CD4-positive, CD25-positive, alpha-beta regulatory T cell (primary cell): ENCODE measurements around the gene ADD2. TPM values are rescaled to one million over a fixed set of nuclear protein-coding genes. Genes with fewer than 3 reads are reported as not detected.

Experiments used
- ATAC-seq, 2 donors: fragments of 150-1000 bp; cut with Tn5 transposase; one replicate each; pipeline ENCODE4 v1.10.0; 2021; ENCODE audit warnings: low read depth in 2 of 2, moderate number of reproducible peaks in 2 of 2, moderate library complexity in 1 of 2
- DNase-seq, 3 donors: peaks; one replicate each; pipeline versions ENCODE4 v3.0.0 to v3.0.0-alpha.2; 2012 to 2022; ENCODE audit warnings: mixed read lengths in 1 of 3
- H3K27ac ChIP-seq: one replicate; pipeline ENCODE4 v1.7.0; 2013; ENCODE audit warnings: mild to moderate bottlenecking, low read length; ENCODE audit not compliant: insufficient read depth, poor library complexity, severe bottlenecking
- H3K27me3 ChIP-seq: one replicate; pipeline ENCODE4 v1.7.0; 2013; ENCODE audit warnings: low read length; ENCODE audit not compliant: control insufficient read depth, insufficient read depth
- H3K36me3 ChIP-seq: one replicate; pipeline ENCODE4 v1.7.0; 2013; ENCODE audit warnings: mild to moderate bottlenecking, low read length, moderate library complexity; ENCODE audit not compliant: control insufficient read depth, insufficient read depth
- H3K4me1 ChIP-seq: 2 replicates; pipeline ENCODE4 v1.7.0; 2013; ENCODE audit warnings: mild to moderate bottlenecking, low read length; ENCODE audit not compliant: insufficient read depth, control insufficient read depth, poor library complexity, severe bottlenecking
- H3K4me3 ChIP-seq: one replicate; pipeline ENCODE4 v1.7.0; 2013; ENCODE audit warnings: low read depth, mild to moderate bottlenecking, low read length, moderate library complexity
- H3K9me3 ChIP-seq, 2 experiments: 1 replicate in 1 of 2; 2 replicates in 1 of 2; pipeline ENCODE4 v1.7.0; 2013; ENCODE audit warnings: low read length in 2 of 2, mild to moderate bottlenecking in 1 of 2, moderate library complexity in 1 of 2; ENCODE audit not compliant: control insufficient read depth in 2 of 2
- H3K27ac Mint-ChIP-seq, 3 donors: one replicate each; pipeline ENCODE4 v1.8.0; 2020 to 2022; ENCODE audit warnings: mild to moderate bottlenecking in 3 of 3, mixed read lengths in 3 of 3, moderate library complexity in 2 of 3
- H3K27me3 Mint-ChIP-seq: one replicate; pipeline ENCODE4 v1.8.0; 2022; ENCODE audit warnings: mild to moderate bottlenecking, mixed read lengths
- H3K36me3 Mint-ChIP-seq: one replicate; pipeline ENCODE4 v1.8.0; 2020; ENCODE audit warnings: mixed read lengths
- H3K4me1 Mint-ChIP-seq, 4 donors: one replicate each; pipeline ENCODE4 v1.8.0; 2020 to 2022; ENCODE audit warnings: mixed read lengths in 4 of 4, mild to moderate bottlenecking in 1 of 4
- H3K4me3 Mint-ChIP-seq, 4 donors: one replicate each; pipeline ENCODE4 v1.8.0; 2020 to 2022; ENCODE audit warnings: mild to moderate bottlenecking in 4 of 4, mixed read lengths in 4 of 4, moderate library complexity in 3 of 4
- H3K9me3 Mint-ChIP-seq, 7 donors: one replicate each; pipeline ENCODE4 v1.8.0; 2020 to 2022; ENCODE audit warnings: mixed read lengths in 7 of 7, mild to moderate bottlenecking in 3 of 7, moderate library complexity in 2 of 7
- polyA plus RNA-seq, 4 donors: library from polyadenylated mRNA; unstranded; fragments of 300-500 nt; fragmentation: Illumina TruSeq; gene quantifications; one replicate each; pipeline ENCODE4 v1.2.3, GENCODE V29; 2021
- total RNA-seq: library from RNA; stranded (reverse); gene quantifications from one replicate; pipeline ENCODE4 v1.2.3, GENCODE V29; 2022

The ADD2 gene
- total and polyA plus RNA-seq, 5 donors from 2014 or later: 0.02 to 0.67 TPM; not detected in 3

GRCh38 chr2:70684846-70685622, 83.0 kb downstream of the ADD2 start:
- H3K27me3 Mint-ChIP-seq: peaks cover 25% of the 10 kb centered on the region
- ATAC-seq: no peak

GRCh38 chr2:70683455-70683854, 84.5 kb downstream of the ADD2 start:
- ATAC-seq: no peak
- H3K27ac Mint-ChIP-seq: no peak overlapping the region
- no peaks in the 10 kb centered on the region for H3K4me1 ChIP-seq
- H3K9me3 ChIP-seq: no peaks in the 10 kb centered on the region
- no peaks in the 10 kb centered on the region for H3K4me1 Mint-ChIP-seq
- H3K27me3 Mint-ChIP-seq: peaks cover 25% of the 10 kb centered on the region
- H3K27me3 ChIP-seq: no peaks in the 10 kb centered on the region
- H3K4me3 ChIP-seq: no peak overlapping the region
- DNase-seq: no peak
- no peaks in the 10 kb centered on the region for H3K36me3 ChIP-seq
- H3K4me3 Mint-ChIP-seq: no peak overlapping the region
- H3K27ac ChIP-seq: no peak overlapping the region
- no peaks in the 10 kb centered on the region for H3K9me3 Mint-ChIP-seq
- H3K36me3 Mint-ChIP-seq: no peaks in the 10 kb centered on the region

More at GRCh38 chr2:70684846-70685622, 83.0 kb downstream of the ADD2 start:
- H3K4me3 ChIP-seq: no peak overlapping the region
- no peaks in the 10 kb centered on the region for H3K27me3 ChIP-seq
- H3K4me3 Mint-ChIP-seq: no peak overlapping the region
- H3K9me3 Mint-ChIP-seq: no peaks in the 10 kb centered on the region
- H3K36me3 ChIP-seq: no peaks in the 10 kb centered on the region
- no peak overlapping the region for H3K27ac ChIP-seq
- H3K27ac Mint-ChIP-seq: no peak overlapping the region
- no peaks in the 10 kb centered on the region for H3K4me1 Mint-ChIP-seq
- no peaks in the 10 kb centered on the region for H3K36me3 Mint-ChIP-seq
- H3K4me1 ChIP-seq: no peaks in the 10 kb centered on the region
- H3K9me3 ChIP-seq: no peaks in the 10 kb centered on the region
- no peak for DNase-seq

GRCh38 chr2:70680735-70681134, 87.3 kb downstream of the ADD2 start:
- no peaks in the 10 kb centered on the region for H3K9me3 ChIP-seq
- H3K36me3 Mint-ChIP-seq: no peaks in the 10 kb centered on the region
- peaks cover 33% of the 10 kb centered on the region for H3K27me3 Mint-ChIP-seq
- H3K36me3 ChIP-seq: no peaks in the 10 kb centered on the region
- no peak overlapping the region for H3K4me3 ChIP-seq
- no peak overlapping the region for H3K4me3 Mint-ChIP-seq
- H3K4me1 Mint-ChIP-seq: no peaks in the 10 kb centered on the region
- ATAC-seq (no peak), DNase-seq (no peak)
- H3K27me3 ChIP-seq: no peaks in the 10 kb centered on the region
- H3K4me1 ChIP-seq: no peaks in the 10 kb centered on the region
- no peak overlapping the region for H3K27ac Mint-ChIP-seq
- H3K27ac ChIP-seq: no peak overlapping the region
- H3K9me3 Mint-ChIP-seq: no peaks in the 10 kb centered on the region

DNA sequence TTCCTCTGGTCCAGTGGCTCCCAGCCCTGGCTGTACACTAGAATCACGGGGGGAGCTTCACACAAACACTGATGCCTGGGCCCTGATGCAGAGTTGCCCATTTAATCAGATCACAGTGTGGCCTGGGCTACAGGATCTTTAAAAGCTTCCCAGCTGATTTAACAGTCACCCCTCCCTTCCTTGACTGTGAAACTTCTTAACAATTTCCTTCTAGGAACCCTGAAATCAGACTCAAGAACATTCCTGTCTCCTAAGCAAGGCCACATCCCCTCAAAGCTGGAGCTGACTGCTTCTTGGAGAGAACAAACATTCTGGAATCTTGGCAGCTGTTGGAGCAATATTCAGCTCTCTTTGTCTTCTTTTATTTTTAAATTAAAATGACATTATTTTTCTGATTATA, 88.7 kb downstream of the ADD2 start:
- Histone ChIP-seq H3K4me3 (no peak overlapping the region), H3K27me3 (no peaks in the 10 kb centered on the region), H3K9me3 (no peaks in the 10 kb centered on the region), H3K27ac (no peak overlapping the region), H3K36me3 (no peaks in the 10 kb centered on the region), H3K4me1 (no peaks in the 10 kb centered on the region)
- no peaks in the 10 kb centered on the region for H3K36me3 Mint-ChIP-seq
- H3K4me3 Mint-ChIP-seq: no peak overlapping the region
- no peak for ATAC-seq
- peaks cover 30% of the 10 kb centered on the region for H3K27me3 Mint-ChIP-seq
- H3K9me3 Mint-ChIP-seq: no peaks in the 10 kb centered on the region
- no peak for DNase-seq
- no peak overlapping the region for H3K27ac Mint-ChIP-seq
- no peaks in the 10 kb centered on the region for H3K4me1 Mint-ChIP-seq

GRCh38 chr2:70678576-70679143, 89.3 kb downstream of the ADD2 start:
- no peak overlapping the region for H3K4me3 ChIP-seq
- Mint-ChIP-seq H3K36me3 (no peaks in the 10 kb centered on the region), H3K27me3 (peaks cover 24% of the 10 kb centered on the region), H3K9me3 (peaks cover 0 to 3% (median 0%) of the 10 kb centered on the region in 7 donors), H3K27ac (no peak overlapping the region), H3K4me1 (no peaks in the 10 kb centered on the region), H3K4me3 (no peak overlapping the region)
- no peaks in the 10 kb centered on the region for H3K9me3 ChIP-seq
- no peaks in the 10 kb centered on the region for H3K27me3 ChIP-seq
- H3K36me3 ChIP-seq: no peaks in the 10 kb centered on the region
- ATAC-seq (no peak), DNase-seq (no peak)
- H3K27ac ChIP-seq: no peak overlapping the region
- no peaks in the 10 kb centered on the region for H3K4me1 ChIP-seq

DNA sequence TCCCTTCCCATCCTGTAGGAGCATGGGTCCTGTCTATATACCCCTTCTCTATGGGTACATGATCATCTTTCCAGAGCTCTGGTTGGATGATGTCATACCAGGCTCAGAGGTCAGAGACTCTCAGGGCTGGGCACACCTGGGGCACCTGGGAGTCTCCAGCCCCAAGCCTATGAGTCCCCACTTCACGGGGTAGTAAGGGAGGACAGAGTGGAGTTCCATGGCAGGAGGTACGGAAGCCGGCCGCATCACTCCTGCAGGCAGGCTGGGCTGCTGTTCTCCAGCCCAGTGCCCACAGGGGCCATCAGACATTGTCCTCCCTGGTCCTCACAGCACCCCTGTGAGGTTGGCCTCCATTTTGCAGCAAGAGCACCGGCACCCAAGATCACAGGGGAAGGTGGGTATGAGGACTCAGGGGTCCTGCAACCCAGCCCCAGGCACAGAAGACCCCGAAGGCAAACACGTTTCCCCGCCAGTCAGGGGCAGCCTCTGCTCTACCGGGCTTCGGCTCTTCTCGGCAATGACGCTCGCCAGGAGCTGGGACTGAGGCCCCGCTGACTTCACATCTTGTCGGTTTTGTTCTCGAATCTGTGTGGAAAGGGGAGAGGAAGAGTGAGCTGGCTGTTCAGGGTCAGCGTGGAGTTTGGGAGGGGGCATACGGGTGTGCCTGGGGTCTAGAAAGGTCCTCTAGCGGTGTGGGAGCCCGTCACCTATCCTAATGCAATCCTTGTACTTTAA, 91.5 kb downstream of the ADD2 start:
- no peak for ATAC-seq
- no peaks in the 10 kb centered on the region for H3K4me1 Mint-ChIP-seq
- H3K36me3 ChIP-seq: no peaks in the 10 kb centered on the region
- H3K9me3 ChIP-seq: no peaks in the 10 kb centered on the region
- peaks cover 0 to 3% (median 0%) of the 10 kb centered on the region in 7 donors for H3K9me3 Mint-ChIP-seq
- no peak for DNase-seq
- H3K27ac Mint-ChIP-seq: no peak overlapping the region
- H3K27ac ChIP-seq: no peak overlapping the region
- no peak overlapping the region for H3K4me3 Mint-ChIP-seq
- H3K4me3 ChIP-seq: no peak overlapping the region
- no peaks in the 10 kb centered on the region for H3K36me3 Mint-ChIP-seq
- H3K4me1 ChIP-seq: no peaks in the 10 kb centered on the region
- no peaks in the 10 kb centered on the region for H3K27me3 ChIP-seq
- H3K27me3 Mint-ChIP-seq: peaks cover 17% of the 10 kb centered on the region

GRCh38 chr2:70675862-70676261, 92.1 kb downstream of the ADD2 start:
- H3K27ac ChIP-seq: no peak overlapping the region
- DNase-seq (no peak), ATAC-seq (no peak)
- H3K9me3 ChIP-seq: no peaks in the 10 kb centered on the region
- Mint-ChIP-seq H3K27ac (no peak overlapping the region), H3K27me3 (peaks cover 13% of the 10 kb centered on the region), H3K4me1 (no peaks in the 10 kb centered on the region), H3K4me3 (no peak overlapping the region), H3K36me3 (no peaks in the 10 kb centered on the region), H3K9me3 (peaks cover 0 to 3% (median 0%) of the 10 kb centered on the region in 7 donors)
- no peaks in the 10 kb centered on the region for H3K36me3 ChIP-seq
- no peaks in the 10 kb centered on the region for H3K4me1 ChIP-seq
- no peak overlapping the region for H3K4me3 ChIP-seq
- H3K27me3 ChIP-seq: no peaks in the 10 kb centered on the region
